Transverse colon (tissue), 3 donors: ENCODE results near the gene PRKCA.

Experiments
- CTCF ChIP-seq, 5 experiments: fragments of 200-600 bp in 3 of 5; fragments of 450-650 bp in 2 of 5; sonication (generic) in 3 of 5; IDR thresholded peaks; 1 replicate in 2 of 5; 2 replicates in 3 of 5; pipeline ENCODE4 v1.5.1; 2016 to 2017; ENCODE audit warnings: antibody characterized with exemption in 5 of 5, inconsistent platforms in 3 of 5, mild to moderate bottlenecking in 2 of 5, moderate library complexity in 1 of 5
- POLR2A ChIP-seq: fragments of 450-650 bp; IDR thresholded peaks from one replicate; pipeline ENCODE4 v1.6.1; 2016; ENCODE audit warnings: antibody characterized with exemption, mild to moderate bottlenecking, moderate library complexity

DNA sequence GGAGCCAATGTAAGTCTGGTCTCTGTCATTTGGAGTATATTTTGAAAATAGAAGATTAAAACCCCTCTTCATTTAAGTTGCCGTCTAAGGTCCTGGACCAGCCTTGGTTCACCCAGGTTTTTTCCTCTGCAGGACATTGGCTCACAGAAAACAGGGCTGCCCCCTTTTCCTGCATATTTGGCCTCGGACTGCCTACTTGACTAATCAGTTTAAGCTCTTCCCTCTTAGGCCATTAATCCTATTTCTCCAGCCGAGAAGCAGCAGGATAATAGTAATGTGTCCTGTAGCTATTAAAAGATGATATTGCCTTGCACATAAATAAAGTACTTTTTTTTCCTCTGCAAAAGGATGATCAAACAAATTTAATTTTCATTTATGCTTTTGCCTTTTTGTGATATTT lies 52.1 kb downstream of the PRKCA start:
- TF ChIP-seq CTCF (IDR thresholded peaks at IDR 0.05) (no peak), POLR2A (no peak)
